ENCODE measurements around the gene PIK3R2. TPM values are rescaled to one million over a fixed set of nuclear protein-coding genes. Genes with fewer than 3 reads are reported as not detected.

PIK3R2 gene
- total RNA-seq, 1 experiment from 2014 or later, result 37.6 TPM

DNA sequence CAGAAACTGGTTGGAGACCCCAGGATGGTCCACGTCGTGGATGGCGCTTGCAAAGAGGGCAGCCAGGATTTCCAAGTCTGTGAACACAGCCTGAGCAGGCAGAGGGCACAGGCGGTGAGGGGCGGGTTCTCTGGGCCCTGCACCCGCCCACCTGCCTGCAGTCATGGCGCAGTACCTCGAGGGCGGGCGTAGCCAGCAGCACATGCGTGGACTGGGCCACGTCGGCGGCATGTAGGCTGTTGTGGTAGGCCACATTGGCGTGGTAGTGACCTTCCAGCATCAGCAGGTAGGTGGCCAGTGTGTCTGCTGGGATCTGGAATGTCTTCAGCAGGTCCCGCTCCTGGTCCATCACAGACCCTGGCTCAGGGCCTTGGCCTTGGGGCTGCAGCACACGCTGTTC, 65.2 kb downstream of the PIK3R2 start:
- H3K36me3 ChIP-seq (ENCODE audit: control insufficient read depth, insufficient read depth, low read length), result no peaks in the 10 kb centered on the region
- TF ChIP-seq, protein P1, sequence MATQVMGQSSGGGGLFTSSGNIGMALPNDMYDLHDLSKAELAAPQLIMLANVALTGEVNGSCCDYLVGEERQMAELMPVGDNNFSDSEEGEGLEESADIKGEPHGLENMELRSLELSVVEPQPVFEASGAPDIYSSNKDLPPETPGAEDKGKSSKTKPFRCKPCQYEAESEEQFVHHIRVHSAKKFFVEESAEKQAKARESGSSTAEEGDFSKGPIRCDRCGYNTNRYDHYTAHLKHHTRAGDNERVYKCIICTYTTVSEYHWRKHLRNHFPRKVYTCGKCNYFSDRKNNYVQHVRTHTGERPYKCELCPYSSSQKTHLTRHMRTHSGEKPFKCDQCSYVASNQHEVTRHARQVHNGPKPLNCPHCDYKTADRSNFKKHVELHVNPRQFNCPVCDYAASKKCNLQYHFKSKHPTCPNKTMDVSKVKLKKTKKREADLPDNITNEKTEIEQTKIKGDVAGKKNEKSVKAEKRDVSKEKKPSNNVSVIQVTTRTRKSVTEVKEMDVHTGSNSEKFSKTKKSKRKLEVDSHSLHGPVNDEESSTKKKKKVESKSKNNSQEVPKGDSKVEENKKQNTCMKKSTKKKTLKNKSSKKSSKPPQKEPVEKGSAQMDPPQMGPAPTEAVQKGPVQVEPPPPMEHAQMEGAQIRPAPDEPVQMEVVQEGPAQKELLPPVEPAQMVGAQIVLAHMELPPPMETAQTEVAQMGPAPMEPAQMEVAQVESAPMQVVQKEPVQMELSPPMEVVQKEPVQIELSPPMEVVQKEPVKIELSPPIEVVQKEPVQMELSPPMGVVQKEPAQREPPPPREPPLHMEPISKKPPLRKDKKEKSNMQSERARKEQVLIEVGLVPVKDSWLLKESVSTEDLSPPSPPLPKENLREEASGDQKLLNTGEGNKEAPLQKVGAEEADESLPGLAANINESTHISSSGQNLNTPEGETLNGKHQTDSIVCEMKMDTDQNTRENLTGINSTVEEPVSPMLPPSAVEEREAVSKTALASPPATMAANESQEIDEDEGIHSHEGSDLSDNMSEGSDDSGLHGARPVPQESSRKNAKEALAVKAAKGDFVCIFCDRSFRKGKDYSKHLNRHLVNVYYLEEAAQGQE (IDR thresholded peaks at IDR 0.05; ENCODE audit: insufficient read depth in 1 of 2, low read depth in 2 of 2, low read length in 1 of 2), result no peak
- TF ChIP-seq, protein P2, sequence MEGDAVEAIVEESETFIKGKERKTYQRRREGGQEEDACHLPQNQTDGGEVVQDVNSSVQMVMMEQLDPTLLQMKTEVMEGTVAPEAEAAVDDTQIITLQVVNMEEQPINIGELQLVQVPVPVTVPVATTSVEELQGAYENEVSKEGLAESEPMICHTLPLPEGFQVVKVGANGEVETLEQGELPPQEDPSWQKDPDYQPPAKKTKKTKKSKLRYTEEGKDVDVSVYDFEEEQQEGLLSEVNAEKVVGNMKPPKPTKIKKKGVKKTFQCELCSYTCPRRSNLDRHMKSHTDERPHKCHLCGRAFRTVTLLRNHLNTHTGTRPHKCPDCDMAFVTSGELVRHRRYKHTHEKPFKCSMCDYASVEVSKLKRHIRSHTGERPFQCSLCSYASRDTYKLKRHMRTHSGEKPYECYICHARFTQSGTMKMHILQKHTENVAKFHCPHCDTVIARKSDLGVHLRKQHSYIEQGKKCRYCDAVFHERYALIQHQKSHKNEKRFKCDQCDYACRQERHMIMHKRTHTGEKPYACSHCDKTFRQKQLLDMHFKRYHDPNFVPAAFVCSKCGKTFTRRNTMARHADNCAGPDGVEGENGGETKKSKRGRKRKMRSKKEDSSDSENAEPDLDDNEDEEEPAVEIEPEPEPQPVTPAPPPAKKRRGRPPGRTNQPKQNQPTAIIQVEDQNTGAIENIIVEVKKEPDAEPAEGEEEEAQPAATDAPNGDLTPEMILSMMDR (IDR thresholded peaks at IDR 0.05), result no peak
- TF ChIP-seq POLR2AphosphoS5 (IDR thresholded peaks at IDR 0.05; ENCODE audit: low read depth, low read length), result no peak
- TF ChIP-seq TCF7L2 (IDR thresholded peaks at IDR 0.05; ENCODE audit: low read depth, low read length), result no peak
- no peak for TF ChIP-seq SIN3A (IDR thresholded peaks at IDR 0.05; ENCODE audit: borderline replicate concordance, insufficient read depth, low read depth, low read length)
- H3K4me1 ChIP-seq (ENCODE audit: control insufficient read depth, insufficient read depth, low read length), result no peaks in the 10 kb centered on the region
- ChIA-PET POLR2A (no interaction called here), CTCF (no interaction called here)
- no peaks in the 10 kb centered on the region for H3K9me3 ChIP-seq (ENCODE audit: control insufficient read depth, insufficient read depth, low read depth, low read length)
- ATAC-seq (no peak), DNase-seq (ENCODE audit: low read depth, low spot score) (no peak)
- no peak overlapping the region for H3K4me3 ChIP-seq (ENCODE audit: low read depth in 2 of 2, low read length in 2 of 2)
- in situ Hi-C loops (cut with HindIII; ENCODE audit: low pct_unique_long_range_greater_than_20kb, low sequenced_read_pairs) (no loop called here), intact Hi-C loops (cut with micrococcal nuclease; ENCODE audit: unreplicated experiment) (no loop called here)
- no TSS peak for BruUV-seq (replicated peaks)
- no peak overlapping the region for H3K27ac ChIP-seq (ENCODE audit: low read length)
- H3K27me3 ChIP-seq (ENCODE audit: control insufficient read depth, insufficient read depth, low read length), result no peaks in the 10 kb centered on the region

DNA sequence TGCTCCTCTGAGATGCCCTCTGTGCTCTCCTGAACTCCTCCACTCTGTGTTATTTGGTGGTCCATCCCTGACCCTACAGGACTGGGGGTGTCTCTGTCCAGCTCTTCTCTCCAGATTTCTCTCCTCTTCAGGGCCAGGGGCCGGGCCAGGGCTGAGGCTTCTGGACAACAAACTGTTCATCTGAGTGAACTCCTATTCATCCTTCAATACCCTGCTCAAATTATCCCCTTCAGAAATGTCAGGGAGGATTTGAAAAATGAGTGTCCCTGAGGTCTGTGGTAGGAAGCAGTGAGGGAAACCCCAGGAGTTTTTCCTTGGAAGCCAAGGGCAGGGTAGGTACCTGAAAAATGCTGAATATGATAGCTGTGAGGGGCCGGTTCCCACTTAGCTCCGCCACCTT, 65.6 kb downstream of the PIK3R2 start:
- intact Hi-C loops (cut with micrococcal nuclease; ENCODE audit: unreplicated experiment), result no loop called here
- H3K4me1 ChIP-seq (ENCODE audit: control insufficient read depth, insufficient read depth, low read length), result no peaks in the 10 kb centered on the region
- H3K27me3 ChIP-seq (ENCODE audit: control insufficient read depth, insufficient read depth, low read length), result no peaks in the 10 kb centered on the region
- ChIA-PET POLR2A (no interaction called here), CTCF (interaction anchor here (0.5 kb wide), 1 partner anchor 19 kb away, joined by 7 read pairs; no protein-coding TSS in a partner anchor)
- ATAC-seq (no peak), DNase-seq (ENCODE audit: low read depth, low spot score) (no peak)
- no peaks in the 10 kb centered on the region for H3K9me3 ChIP-seq (ENCODE audit: control insufficient read depth, insufficient read depth, low read depth, low read length)
- H3K36me3 ChIP-seq (ENCODE audit: control insufficient read depth, insufficient read depth, low read length), result no peaks in the 10 kb centered on the region
- in situ Hi-C loops (cut with HindIII; ENCODE audit: low pct_unique_long_range_greater_than_20kb, low sequenced_read_pairs), result no loop called here
- TF ChIP-seq, protein P1 (IDR thresholded peaks at IDR 0.05; ENCODE audit: insufficient read depth in 1 of 2, low read depth in 2 of 2, low read length in 1 of 2), result no peak
- TF ChIP-seq TCF7L2 (IDR thresholded peaks at IDR 0.05; ENCODE audit: low read depth, low read length) (no peak), SIN3A (IDR thresholded peaks at IDR 0.05; ENCODE audit: borderline replicate concordance, insufficient read depth, low read depth, low read length) (no peak), POLR2AphosphoS5 (IDR thresholded peaks at IDR 0.05; ENCODE audit: low read depth, low read length) (no peak)
- TF ChIP-seq, protein P2 (IDR thresholded peaks at IDR 0.05), result no peak
- no peak overlapping the region for H3K4me3 ChIP-seq (ENCODE audit: low read depth in 2 of 2, low read length in 2 of 2)
- H3K27ac ChIP-seq (ENCODE audit: low read length), result no peak overlapping the region
- BruUV-seq (replicated peaks), result no TSS peak

Other genes starting within 250 kb of the PIK3R2 start
- 110 TPM for gene CCDC124, start 220.1 kb upstream of the PIK3R2 start, total RNA-seq (2021; ENCODE audit: unreplicated experiment)
- 0.90 TPM for gene KCNN1, start 186.1 kb upstream of the PIK3R2 start, total RNA-seq (2021; ENCODE audit: unreplicated experiment)
- 21.4 TPM for gene ARRDC2, start 145.0 kb upstream of the PIK3R2 start, total RNA-seq (2021; ENCODE audit: unreplicated experiment)
- gene IL12RB1, start 66.2 kb upstream of the PIK3R2 start, total RNA-seq (2021; ENCODE audit: unreplicated experiment), result 0.36 TPM
- 13.1 TPM for gene MAST3, start 55.4 kb upstream of the PIK3R2 start, total RNA-seq (2021; ENCODE audit: unreplicated experiment)
- gene IFI30, start 20.6 kb downstream of the PIK3R2 start, total RNA-seq (2021; ENCODE audit: unreplicated experiment), result 39.7 TPM
- 13.3 TPM for gene MPV17L2, start 40.1 kb downstream of the PIK3R2 start, total RNA-seq (2021; ENCODE audit: unreplicated experiment)
- gene RAB3A, start 50.9 kb downstream of the PIK3R2 start, total RNA-seq (2021; ENCODE audit: unreplicated experiment), result 1.0 TPM
- gene PDE4C, start 73.3 kb downstream of the PIK3R2 start, total RNA-seq (2021; ENCODE audit: unreplicated experiment), result 0.98 TPM
- 2.5 TPM for gene IQCN, start 121.3 kb downstream of the PIK3R2 start, total RNA-seq (2021; ENCODE audit: unreplicated experiment)
- 130 TPM for gene JUND, start 128.5 kb downstream of the PIK3R2 start, total RNA-seq (2021; ENCODE audit: unreplicated experiment)
- gene LSM4, start 169.9 kb downstream of the PIK3R2 start, total RNA-seq (2021; ENCODE audit: unreplicated experiment), result 209 TPM
- 36.3 TPM for gene PGPEP1, start 187.4 kb downstream of the PIK3R2 start, total RNA-seq (2021; ENCODE audit: unreplicated experiment)
- gene GDF15, start 233.0 kb downstream of the PIK3R2 start, total RNA-seq (2021; ENCODE audit: unreplicated experiment), result 335 TPM
- 0.15 TPM for gene LRRC25, start 244.5 kb downstream of the PIK3R2 start, total RNA-seq (2021; ENCODE audit: unreplicated experiment)

All from Panc1 (cell line).